Stimulated activated CD4-positive, alpha-beta T cell treated with anti-CD3 and anti-CD28 coated beads, Interleukin-4, amount 100 ng/mL, for 1 hour (primary cell): ENCODE results near the gene WRAP53.
"Not testable (repeated sequence)": the region's sequence is repeated elsewhere in the genome, so short reads cannot be mapped to it uniquely, and the experiment has no call there.

ENCODE experiments used
- DNase-seq: peaks from one replicate; pipeline ENCODE4 v3.0.0-alpha.2; 2020

The WRAP53 gene

DNA sequence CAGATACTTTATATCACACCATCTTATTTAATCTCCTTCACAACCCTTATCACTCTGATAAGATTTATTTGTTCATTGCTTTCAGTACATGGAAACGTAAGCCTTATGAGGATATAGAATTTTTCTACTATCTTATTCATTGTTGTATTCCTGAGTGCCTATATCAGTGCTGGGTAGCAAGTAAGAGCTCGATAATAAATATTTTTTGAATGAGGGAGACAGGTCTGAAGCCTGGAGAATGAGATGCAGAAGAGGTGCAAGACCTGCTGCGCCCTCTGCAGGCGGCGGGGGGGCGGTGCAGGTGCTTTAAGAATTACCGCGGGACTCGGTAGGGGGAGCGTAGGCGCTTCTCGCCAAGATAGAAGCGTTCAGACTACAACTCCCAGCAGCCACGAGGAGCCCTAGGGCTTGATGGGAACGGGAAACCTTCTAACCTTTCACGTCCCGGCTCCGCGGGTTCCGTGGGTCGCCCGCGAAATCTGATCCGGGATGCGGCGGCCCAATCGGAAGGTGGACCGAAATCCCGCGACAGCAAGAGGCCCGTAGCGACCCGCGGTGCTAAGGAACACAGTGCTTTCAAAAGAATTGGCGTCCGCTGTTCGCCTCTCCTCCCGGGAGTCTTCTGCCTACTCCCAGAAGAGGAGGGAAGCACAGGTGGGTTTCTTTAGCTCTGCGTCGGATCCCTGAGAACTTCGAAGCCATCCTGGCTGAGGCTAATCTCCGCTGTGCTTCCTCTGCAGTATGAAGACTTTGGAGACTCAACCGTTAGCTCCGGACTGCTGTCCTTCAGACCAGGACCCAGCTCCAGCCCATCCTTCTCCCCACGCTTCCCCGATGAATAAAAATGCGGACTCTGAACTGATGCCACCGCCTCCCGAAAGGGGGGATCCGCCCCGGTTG is at the start of gene WRAP53:
Gene WRAP53 (plus strand): TSS at position 570 of the 900 bp plus-strand sequence. CDS start 172 bp downstream, at position 742.
- DNase-seq = peak; percentile 95

DNA sequence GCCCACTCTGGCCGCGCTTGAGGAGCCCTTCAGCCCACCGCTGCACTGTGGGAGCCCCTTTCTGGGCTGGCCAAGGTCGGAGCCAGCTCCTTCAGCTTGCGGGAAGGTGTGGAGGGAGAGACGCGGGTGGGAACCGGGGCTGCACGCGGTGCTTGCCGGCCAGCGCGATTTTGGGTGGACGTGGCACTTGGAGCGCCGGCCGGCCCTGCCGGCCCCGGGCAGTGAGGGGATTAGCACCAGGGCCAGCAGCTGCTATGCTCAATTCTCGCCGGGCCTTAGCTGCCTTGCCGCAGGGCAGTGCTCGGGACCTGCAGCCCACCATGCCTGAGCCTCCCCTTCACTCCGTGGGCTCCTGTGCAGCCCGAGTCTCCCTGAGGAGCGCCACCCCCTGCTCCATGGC is 47.5 kb upstream of the WRAP53 start:
- DNase-seq = no peak

DNA sequence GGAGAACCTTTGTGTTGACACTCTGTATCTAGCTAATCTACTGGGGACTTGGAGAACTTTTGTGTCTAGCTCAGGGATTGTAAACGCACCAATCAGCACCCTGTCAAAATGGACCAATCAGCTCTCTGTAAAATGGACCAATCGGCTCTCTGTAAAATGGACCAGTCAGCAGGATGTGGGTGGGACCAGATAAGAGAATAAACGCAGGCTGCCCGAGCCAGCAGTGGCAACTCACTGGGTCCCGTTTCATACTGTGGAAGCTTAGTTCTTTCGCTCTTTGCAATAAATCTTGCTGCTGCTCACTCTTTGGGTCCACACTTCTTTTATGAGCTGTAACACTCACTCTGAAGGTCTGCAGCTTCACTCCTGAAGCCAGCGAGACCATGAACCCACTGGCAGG is 46.6 kb upstream of the WRAP53 start:
- not testable (repeated sequence) for DNase-seq

DNA sequence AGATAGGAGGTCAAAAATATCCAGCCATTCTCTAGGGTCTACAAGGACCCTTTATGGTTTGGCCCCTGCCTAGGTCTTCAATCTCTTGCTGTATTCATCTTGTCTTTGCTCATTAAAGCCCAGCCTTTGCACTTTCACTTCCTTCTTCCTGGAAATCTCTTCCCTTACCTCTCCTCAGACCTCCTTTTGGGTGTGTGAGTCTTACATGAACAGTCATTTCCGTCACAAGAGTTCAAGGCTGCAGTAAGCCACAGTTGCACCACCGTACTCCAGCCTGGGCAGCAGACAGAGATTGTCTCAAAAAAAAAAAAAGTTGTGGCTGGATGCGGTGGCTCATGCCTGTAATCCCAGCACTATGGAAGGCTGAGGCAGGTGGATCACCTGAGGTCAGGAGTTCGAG is 43.5 kb upstream of the WRAP53 start:
- no peak for DNase-seq

DNA sequence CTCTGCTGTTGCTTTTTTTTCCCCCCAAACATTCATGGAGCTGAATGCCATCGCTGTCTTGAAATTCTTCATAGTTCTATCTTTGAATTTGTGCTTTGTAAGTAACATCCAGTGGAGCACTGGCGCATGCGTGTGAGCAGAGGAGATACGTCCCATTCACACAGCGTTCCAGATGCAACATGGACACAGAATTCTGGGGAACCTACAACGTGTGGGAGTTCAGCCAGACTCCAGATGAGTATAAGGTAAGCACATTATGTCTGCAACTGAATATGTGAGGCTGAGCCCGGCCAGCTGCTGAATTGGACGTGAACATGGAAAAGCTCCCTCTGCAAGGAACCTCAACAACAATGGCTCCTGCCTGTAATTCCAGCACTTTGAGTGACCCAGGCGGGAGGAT is 41.8 kb upstream of the WRAP53 start:
- no peak for DNase-seq

DNA sequence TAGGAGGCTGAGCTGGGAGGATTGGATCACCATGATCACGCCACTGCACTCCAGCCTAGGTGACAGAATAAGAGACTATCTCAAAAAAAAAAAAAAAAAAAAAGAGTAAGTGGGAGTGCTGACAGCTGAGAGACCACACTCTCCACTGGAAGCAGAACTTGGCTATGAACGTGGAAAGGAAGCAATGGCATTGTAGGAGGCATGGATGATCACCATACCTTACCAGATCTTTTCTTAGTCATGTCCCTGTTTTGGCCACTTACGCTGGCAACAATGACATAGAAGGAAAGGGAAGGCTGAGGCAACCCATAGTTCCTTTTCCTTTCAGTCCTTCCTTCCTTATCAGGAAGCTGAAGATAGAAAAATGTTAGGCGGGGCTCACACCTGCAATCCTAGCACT is 41.3 kb upstream of the WRAP53 start:
- DNase-seq = no peak

DNA sequence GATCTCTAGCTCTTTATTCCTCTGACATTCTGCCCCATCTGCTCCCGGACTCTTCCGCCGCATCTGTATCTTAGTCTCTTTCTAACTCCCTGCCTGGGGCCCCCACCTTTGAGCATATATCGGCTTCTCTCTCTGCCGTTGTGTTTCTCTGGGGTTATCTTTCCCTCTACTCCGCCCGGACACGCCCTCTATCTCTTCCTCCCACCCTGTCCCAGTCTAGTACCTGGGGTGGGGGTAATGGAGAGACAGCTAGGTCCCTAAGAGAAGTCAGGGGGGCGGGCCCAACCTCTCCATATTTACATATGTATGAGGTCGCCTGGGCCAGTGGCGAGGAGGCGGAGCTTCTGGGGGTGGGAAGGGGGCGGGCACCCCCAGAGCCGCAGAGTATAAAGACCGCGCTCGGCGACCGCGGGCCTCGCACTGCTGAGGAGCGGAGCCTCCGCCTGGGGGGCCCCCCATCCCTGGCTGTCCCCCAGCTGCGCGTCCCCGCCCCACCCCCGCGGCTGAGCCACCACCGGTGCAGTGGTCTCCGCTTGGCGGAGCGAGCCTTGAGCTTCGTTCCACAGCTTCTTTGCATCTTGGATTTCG is 37.7 kb upstream of the WRAP53 start, which contains the start of gene ATP1B2:
Gene ATP1B2 (plus strand): TSS at position 418 of the 588 bp plus-strand sequence. CDS start 593 bp downstream, outside the sequence.
- DNase-seq = peak; percentile 71

DNA sequence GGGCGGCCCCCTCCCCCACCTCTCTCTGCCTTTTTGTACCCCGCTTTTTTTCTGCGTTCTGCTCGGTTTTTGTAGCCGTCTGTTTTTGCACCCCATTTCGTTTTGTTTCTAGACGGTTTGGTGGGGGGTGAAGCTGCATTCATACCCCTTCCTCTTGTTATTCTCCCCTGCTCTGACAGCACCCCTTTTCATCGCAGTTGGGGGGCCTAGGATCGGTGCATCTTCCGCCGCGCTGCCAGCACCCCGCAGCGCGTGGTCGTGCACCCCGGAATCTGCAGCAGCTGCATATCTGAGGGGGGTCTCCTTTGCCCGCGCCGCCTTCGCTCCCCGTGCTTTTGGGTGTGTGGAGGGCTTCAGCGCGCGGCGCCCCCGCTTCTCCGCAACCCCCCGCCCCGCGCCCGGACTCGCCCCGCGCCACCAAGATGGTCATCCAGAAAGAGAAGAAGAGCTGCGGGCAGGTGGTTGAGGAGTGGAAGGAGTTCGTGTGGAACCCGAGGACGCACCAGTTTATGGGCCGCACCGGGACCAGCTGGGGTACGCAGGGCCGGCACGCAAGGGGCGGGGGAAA is 37.1 kb upstream of the WRAP53 start:
- DNase-seq = no peak

DNA sequence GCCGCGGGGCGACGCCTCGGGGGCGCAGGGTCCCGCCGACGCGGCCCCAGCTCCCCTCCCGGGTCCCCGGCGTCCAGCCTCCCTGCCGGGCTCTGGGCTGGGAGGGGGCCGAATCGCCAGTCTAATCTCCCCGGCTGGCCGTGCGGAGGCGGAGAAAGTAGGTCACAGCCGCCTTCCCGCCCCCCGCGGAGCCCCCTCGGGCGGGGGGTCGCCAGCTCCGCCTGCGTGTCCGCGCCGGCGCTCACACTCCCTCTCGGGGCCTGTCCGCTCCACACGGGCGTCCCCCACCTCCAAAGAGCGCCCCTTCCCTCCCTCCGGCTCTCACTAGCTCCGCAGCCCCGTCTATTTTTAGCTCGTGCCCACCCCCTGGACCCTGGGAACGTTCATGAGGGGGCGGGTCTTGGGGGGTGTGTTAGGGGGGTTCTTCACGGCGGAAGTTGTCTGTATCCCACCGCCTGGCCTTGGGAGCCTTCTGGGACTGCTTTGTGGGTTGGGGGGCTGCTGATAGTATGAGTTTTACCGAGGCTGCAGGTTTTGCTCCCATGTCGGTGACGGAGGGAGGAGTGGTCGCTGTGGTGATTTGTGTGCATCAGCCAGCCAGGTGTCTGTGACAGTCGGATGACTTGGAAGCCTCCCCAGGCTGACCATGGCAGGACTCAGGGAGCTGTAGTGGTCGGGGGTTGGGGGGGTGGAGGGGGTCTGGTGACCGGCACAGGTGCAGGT is 36.5 kb upstream of the WRAP53 start:
- DNase-seq = no peak

DNA sequence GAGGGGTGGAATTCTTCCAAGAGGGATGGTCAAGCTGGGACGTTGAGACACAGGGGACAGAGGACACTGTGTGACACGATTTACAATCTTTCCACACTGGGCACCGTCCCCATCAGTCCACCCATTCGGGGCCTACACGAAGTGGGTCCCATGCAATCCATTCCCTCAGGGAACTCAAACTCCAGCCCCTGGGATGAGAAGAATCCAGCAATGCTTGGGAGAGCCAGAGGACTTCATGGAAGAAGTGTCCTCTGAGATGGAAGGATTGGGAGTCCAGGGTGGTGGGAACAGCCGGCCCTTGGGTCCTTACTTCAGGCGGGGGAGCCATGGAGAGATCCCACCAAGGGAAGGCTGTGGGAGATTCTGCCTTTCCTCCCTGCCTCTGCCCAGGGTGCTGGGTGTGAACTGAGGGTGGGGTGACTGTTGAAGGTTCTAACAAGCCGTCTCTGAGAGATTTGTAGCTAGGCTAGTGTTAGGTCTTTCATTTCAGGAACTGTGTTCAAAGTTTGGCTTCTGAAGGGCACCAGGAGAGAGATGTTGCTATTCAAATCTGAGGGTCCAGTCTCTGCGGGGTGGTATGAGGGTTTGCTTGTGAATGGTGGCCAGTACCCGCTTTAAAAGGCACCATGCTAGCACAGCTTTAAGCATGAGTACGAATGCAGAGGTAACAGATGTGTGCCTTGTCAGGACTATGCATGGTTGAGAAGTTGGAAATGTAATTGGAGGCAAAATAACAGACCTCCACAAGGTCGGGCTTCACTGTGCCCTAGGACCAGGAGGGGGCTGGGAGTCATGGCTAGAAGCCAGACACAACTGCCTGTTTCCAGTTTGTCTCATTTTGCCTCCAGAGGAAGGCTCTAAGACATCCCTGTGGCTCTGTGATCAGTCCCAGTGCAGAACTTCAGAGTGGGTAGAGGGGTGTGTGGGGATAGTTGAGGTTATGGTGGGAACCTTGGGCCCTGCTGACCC is 35.6 kb upstream of the WRAP53 start:
- DNase-seq = no peak

DNA sequence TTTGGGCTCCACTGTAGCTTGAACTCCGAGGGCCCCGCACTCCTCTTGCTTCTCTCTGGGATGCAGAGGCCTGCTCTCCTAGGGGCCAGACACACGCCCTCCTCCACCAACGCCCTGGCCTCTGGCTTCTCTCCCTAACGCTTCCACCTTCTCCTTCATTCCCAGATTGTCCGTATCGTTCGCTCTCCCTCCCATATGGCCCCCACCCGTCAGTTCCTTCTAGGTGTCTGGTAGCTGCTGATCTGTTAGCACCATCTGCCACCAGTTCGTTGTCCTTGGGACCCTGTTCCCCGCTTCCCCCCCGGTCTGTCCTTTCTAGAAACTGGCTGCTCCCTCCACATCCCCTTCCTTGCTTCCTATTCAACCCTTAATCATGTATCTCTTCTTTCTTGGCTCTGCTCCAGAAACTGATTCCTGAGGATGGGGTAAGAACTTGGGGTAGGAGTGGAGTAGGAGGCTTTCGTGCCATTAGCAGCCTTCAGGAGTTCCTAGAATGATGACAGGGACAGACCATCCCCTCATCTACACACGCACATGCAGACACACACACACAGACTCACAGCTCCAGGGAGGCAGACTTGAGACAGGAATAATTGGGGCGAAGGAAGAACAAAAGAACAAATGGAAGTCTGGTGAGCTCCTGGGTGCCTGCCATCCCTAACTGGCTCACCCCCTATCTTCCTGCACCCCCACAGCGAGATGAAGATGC is 33.3 kb upstream of the WRAP53 start:
- no peak for DNase-seq

DNA sequence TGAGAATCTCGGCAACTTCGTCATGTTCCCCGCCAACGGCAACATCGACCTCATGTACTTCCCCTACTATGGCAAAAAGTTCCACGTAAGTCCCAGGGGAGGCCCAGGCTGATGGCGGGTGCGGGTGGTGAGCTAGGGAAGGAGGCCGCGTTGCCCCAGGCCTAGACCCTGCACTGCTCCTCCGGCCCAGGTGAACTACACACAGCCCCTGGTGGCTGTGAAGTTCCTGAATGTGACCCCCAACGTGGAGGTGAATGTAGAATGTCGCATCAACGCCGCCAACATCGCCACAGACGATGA is 32.8 kb upstream of the WRAP53 start:
- no peak for DNase-seq

DNA sequence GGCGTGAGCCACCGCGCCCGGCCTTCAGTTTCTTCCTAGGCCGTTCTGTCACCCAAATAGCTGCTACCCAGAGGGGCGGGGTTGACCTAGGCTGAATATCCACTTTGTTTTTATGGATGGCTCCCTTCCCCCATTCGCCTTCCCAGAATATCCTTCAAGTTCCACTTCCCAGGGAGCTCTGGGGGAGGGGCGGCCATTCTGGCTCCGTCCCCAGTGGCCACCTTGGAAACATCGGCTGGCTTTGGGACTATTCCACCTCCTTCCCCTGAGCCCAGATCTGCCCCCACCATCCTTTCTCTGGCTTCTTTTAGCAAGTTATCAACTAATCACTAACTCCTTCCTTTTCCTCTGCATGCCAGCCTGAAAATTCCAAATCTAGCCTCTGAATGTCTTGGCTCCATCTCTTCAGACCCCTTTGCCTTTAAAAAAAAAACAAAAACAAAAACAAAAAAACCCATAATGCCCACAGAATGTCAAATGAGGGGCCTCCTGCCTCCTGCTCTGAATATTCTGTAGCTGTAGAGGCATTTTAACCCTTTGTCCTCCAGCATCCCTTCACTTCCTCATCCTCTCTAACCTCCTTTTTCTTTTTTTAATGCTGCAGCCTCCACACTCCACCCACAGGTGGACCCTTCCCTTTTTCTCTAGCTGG is 31.2 kb upstream of the WRAP53 start:
- DNase-seq = no peak

DNA sequence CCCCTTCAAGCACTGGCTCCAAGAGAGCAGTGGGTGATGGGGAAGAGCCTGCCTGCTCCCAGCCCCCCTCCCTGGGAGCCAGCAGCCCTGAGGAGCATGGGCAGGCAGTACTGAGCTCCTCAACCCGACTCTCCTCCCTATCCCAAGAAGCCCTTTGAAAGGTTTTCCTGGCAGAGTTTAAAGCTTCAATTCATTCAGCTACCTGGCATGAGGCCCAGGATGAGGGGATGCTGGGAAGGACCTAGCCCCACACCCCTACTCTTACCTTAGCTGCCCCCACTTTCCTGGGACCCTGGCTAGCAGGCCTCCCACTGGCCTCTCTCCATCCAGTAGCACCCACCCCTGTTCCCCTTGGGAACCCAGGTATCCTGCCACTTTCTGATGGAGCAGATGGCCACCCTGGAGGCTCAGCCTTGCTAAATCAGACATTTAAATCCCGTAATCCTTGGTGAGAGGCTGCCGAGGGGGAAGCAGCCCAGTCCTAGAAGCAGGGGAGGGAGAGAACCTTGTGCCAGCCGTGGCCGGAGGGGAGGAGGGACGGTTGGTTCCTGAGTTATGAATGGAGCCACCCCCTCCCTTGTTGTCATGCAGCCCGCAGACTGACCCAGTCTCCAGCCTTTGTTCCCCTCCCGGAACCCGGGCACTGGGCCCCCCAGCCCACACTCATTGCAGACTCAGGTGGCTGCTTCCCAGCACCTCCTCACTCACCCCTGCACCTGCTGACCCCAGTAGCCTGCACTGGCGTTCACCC is 20.4 kb upstream of the WRAP53 start:
- DNase-seq = no peak

DNA sequence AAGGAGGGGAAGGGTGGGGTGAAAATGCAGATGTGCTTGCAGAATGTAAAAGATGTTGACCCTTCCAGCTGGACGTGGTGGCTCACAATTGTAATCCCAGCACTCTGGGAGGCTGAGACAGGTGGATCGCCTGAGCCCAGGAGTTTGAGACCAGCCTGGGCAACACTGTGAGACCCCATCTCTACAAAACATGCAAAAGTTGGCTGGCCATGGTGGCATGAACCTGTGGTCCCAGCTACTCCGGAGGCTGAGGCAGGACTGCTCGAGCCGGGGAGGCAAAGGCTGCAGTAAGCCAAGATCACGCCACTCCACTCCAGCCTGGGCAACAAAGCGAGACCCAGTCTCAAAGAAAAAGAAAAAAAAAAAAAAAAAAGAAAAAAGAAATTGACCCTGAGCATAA is 19.8 kb upstream of the WRAP53 start:
- DNase-seq = no peak

DNA sequence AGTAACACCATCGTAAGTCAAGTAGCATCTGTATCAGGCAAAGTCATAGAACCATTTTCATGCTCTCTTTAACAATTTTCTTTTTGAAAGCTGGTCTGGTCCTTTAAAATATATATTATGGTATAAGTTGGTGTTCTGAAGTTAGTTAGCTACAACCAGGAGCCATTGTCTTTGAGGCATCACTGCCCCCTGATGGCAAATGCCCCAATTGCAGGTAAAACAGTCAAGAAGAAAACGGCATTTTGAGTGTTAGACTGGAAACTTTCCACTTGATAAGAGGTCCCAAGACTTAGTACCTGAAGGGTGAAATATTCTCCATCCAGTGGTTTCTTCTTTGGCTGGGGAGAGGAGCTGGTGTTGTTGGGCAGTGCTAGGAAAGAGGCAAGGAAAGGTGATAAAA is 15.0 kb upstream of the WRAP53 start:
- peak; percentile 45 for DNase-seq

DNA sequence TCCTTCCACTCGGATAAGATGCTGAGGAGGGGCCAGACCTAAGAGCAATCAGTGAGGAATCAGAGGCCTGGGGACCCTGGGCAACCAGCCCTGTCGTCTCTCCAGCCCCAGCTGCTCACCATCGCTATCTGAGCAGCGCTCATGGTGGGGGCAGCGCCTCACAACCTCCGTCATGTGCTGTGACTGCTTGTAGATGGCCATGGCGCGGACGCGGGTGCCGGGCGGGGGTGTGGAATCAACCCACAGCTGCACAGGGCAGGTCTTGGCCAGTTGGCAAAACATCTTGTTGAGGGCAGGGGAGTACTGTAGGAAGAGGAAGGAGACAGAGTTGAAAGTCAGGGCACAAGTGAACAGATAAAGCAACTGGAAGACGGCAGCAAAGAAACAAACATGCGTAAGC is 13.3 kb upstream of the WRAP53 start:
- no peak for DNase-seq

DNA sequence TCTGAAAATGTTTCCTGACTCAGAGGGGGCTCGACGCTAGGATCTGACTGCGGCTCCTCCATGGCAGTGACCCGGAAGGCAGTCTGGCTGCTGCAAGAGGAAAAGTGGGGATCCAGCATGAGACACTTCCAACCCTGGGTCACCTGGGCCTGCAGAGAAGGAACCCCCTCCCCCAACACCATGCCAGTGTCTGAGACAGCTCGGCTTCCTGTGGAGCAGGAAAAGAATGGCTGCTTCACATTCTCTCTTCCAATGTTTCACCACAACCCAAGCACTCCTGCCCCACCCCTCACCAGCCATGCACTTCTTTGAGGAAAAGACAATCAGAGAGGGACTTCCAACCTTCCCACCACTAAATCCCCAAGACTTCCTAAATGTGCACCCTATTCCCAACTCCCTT is 11.7 kb upstream of the WRAP53 start:
- no peak for DNase-seq

DNA sequence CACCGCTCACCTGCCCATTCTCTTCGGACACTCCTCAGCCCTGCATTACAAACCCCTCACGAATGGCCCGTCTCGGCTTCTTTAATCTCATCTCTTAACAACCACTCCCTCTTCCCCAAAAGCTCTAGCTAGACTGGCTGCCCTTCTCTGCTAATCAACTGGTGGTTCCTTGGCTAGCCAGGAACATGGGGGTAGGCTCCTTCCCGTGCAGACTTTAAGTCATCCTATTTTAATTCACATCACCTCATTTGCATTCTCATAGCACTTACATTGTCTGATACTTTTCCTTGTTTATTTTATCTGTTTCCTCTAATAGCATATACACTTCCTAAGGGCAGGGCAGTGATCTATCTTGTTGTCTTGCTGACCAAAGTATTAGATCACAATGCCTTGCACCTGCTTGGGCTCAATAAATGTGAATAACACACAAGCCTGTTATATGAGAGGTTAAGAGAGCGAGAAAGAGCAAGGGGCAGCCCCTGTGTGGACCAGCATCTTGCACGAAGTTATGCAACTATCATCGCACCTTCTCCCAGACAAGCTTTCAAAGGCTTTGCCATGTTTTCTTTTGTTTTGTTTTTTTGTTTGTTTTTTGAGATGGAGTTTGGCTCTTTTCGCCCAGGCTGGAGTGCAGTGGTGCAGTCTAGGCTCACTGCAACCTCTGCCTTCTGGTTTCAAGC is 10.7 kb upstream of the WRAP53 start:
- no peak for DNase-seq
